Measurements from ENCODE around the gene THRA. TPM values are rescaled to one million over a fixed set of nuclear protein-coding genes. Genes with fewer than 3 reads are reported as not detected.

THRA gene
- total RNA-seq, 1 donor from 2014 or later, result 37.0 TPM

DNA sequence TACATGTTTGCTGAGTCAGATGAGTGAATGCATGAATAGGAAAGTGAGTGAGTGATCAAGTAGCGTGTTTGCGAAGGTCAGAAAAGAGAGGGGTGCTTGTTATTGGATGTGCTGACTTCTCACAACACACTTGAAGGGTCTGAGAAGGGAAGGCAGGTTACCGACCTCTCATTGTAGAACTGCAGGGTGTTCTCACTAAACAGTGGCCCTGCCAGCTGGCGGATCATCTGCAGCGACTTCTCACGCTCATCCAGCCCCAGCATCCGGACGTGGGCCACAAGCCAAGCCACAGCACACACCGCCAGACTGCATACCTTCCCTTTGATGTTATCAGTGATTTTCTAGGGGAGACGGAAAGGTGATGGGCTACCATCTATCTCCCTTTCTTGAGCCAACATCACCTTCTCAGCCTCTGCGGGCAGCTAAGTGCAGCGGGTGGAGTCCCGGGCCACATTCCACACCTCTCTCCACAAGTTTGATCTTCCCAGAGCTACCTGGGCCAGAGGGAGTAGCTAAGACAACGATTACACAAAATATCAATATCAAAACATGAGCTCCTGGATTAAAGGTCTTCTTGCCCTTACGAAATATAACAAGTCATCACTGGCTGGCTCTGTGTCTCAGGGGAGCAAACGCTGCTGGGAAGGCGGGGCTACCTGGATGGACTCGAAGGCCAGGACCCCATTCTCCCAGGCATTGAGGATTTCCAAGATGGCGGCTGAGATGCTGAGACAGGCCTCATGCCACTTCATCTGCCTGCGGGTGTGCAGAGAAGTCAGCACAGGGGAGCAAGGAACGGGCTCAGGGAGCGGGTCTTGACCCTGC, 36.6 kb upstream of the THRA start:
- Mint-ChIP-seq H3K27ac (no peak overlapping the region), H3K36me3 (peaks cover 17% of the 10 kb centered on the region), H3K4me1 (ENCODE audit: unreplicated experiment) (peaks cover 8% of the 10 kb centered on the region), H3K4me3 (no peak overlapping the region), H3K27me3 (no peaks in the 10 kb centered on the region), H3K9me3 (no peaks in the 10 kb centered on the region)
- no peak for DNase-seq (ENCODE audit: extremely low spot score, unreplicated experiment)
- no peak for TF ChIP-seq CTCF (conservative IDR thresholded peaks at IDR 0.05)

- Mint-ChIP-seq H3K27me3 (no peaks in the 10 kb centered on the region), H3K4me1 (ENCODE audit: unreplicated experiment) (peaks cover 8% of the 10 kb centered on the region), H3K4me3 (no peak overlapping the region), H3K9me3 (no peaks in the 10 kb centered on the region), H3K27ac (no peak overlapping the region), H3K36me3 (peaks cover 17% of the 10 kb centered on the region)
- peak; percentile 97 for TF ChIP-seq CTCF (conservative IDR thresholded peaks at IDR 0.05)
- peak; percentile 84 for DNase-seq (ENCODE audit: extremely low spot score, unreplicated experiment)
Observed at GRCh38 chr17:40026816-40027613, 35.8 kb upstream of the THRA start.

- no peak for DNase-seq (ENCODE audit: extremely low spot score, unreplicated experiment)
- H3K4me1 Mint-ChIP-seq (ENCODE audit: unreplicated experiment), result peaks cover 8% of the 10 kb centered on the region
- H3K27ac Mint-ChIP-seq, result no peak overlapping the region
- no peaks in the 10 kb centered on the region for H3K9me3 Mint-ChIP-seq
- no peak for TF ChIP-seq CTCF (conservative IDR thresholded peaks at IDR 0.05)
- peaks cover 18% of the 10 kb centered on the region for H3K36me3 Mint-ChIP-seq
- H3K4me3 Mint-ChIP-seq, result no peak overlapping the region
- H3K27me3 Mint-ChIP-seq, result no peaks in the 10 kb centered on the region
Observed at GRCh38 chr17:40027614-40028012, 35.2 kb upstream of the THRA start.

GRCh38 chr17:40028595-40028994, 34.2 kb upstream of the THRA start:
- Mint-ChIP-seq H3K9me3 (no peaks in the 10 kb centered on the region), H3K27ac (no peak overlapping the region), H3K4me1 (ENCODE audit: unreplicated experiment) (peaks cover 4% of the 10 kb centered on the region), H3K36me3 (peaks cover 18% of the 10 kb centered on the region), H3K27me3 (no peaks in the 10 kb centered on the region), H3K4me3 (no peak overlapping the region)
- no peak for TF ChIP-seq CTCF (conservative IDR thresholded peaks at IDR 0.05)
- DNase-seq (ENCODE audit: extremely low spot score, unreplicated experiment), result no peak

GRCh38 chr17:40031706-40032105, 31.1 kb upstream of the THRA start:
- H3K27ac Mint-ChIP-seq, result no peak overlapping the region
- H3K9me3 Mint-ChIP-seq, result no peaks in the 10 kb centered on the region
- H3K36me3 Mint-ChIP-seq, result peaks cover 15% of the 10 kb centered on the region
- H3K4me1 Mint-ChIP-seq (ENCODE audit: unreplicated experiment), result no peaks in the 10 kb centered on the region
- no peaks in the 10 kb centered on the region for H3K27me3 Mint-ChIP-seq
- DNase-seq (ENCODE audit: extremely low spot score, unreplicated experiment), result no peak
- no peak overlapping the region for H3K4me3 Mint-ChIP-seq
- TF ChIP-seq CTCF (conservative IDR thresholded peaks at IDR 0.05), result no peak
